Large intestine (tissue), 3 donors: ENCODE data around the gene SERGEF. TPM values are rescaled to one million over a fixed set of nuclear protein-coding genes. Genes with fewer than 3 reads are reported as not detected.
"Not testable (repeated sequence)": the region's sequence is repeated elsewhere in the genome, so short reads cannot be mapped to it uniquely, and the experiment has no call there.

Experiments
- DNase-seq, 2 donors: peaks; one replicate each; pipeline versions ENCODE4 v3.0.0 to v3.0.0-alpha.2; 2013
- H3K27ac ChIP-seq: one replicate; pipeline ENCODE4 v1.5.1; 2013; ENCODE audit warnings: low read length
- H3K27me3 ChIP-seq: 2 replicates; pipeline ENCODE4 v1.6.1; 2013; ENCODE audit warnings: low read length; ENCODE audit not compliant: control insufficient read depth, insufficient read depth
- H3K36me3 ChIP-seq: 2 replicates; pipeline ENCODE4 v1.6.1; 2013; ENCODE audit warnings: low read length; ENCODE audit not compliant: control insufficient read depth, insufficient read depth
- H3K4me1 ChIP-seq: one replicate; pipeline ENCODE4 v1.6.1; 2013; ENCODE audit warnings: low read length; ENCODE audit not compliant: control insufficient read depth, insufficient read depth
- H3K4me3 ChIP-seq: one replicate; pipeline ENCODE4 v1.5.1; 2013; ENCODE audit warnings: low read length
- H3K9me3 ChIP-seq: one replicate; pipeline ENCODE4 v1.6.1; 2013; ENCODE audit warnings: mild to moderate bottlenecking, low read depth, low read length, moderate library complexity; ENCODE audit not compliant: control insufficient read depth
- WGBS: methylation state at CpG from one replicate; pipeline ENCODE4 v1.1.5; 2013; ENCODE audit warnings: low lambda C conversion rate; ENCODE audit not compliant: insufficient coverage; 5-methylcytosine and 5-hydroxymethylcytosine counted together
- polyA plus RNA-seq: library from polyadenylated mRNA; unstranded; fragments of 120-200 nt; gene quantifications from one replicate; pipeline ENCODE4 v1.2.1, GENCODE V29; 2013

SERGEF gene
- polyA plus RNA-seq, 1 donor: 19.7 TPM

DNA sequence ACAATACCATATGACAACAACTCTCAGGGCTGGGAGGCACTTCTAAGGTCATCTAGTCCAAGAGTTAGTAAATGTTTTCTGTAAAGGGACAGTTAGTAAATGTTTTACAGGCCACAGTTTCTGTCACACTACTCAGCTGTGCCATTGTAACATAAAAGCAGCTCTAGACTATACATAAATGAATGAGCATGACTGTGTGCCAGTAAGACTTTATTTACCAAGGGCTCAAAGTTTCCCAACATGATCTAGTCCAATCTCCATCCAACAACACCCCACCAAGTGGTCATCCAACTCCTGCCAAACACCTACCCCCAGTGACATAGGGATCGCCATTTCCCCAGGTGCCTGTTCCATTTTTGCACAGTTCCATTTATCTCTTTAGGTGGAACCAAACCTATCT is 12.1 kb downstream of the SERGEF start:
- Histone ChIP-seq H3K4me3 (no peak overlapping the region), H3K27ac (peak overlapping the region; percentile 48), H3K9me3 (no peaks in the 10 kb centered on the region), H3K36me3 (peaks cover 13% of the 10 kb centered on the region), H3K4me1 (peaks cover 6% of the 10 kb centered on the region), H3K27me3 (no peaks in the 10 kb centered on the region)
- WGBS: no CpG with 5 or more reads among the region's 1 CpG
- peak in 1 of 2 donors; percentile 60 for DNase-seq

DNA sequence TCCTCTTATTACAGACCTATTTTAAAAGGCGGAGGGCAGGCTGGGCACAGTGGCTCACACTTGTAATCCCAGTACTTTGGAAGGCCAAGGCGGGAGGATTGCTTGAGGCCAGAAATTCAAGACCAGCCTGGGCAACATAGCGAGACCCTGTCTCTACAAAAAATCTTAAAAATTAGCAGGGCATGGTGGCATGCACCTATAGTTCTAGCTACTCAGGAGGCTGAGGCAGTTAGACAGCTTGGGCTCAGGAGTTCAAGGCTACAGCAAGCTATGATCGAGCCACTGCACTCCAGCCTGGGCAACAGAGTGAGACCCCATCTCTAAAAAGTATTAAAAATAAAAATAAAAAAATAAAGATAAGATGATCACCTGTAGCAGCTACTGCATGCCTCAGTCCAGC is 12.7 kb downstream of the SERGEF start:
- H3K36me3 ChIP-seq: peaks cover 15% of the 10 kb centered on the region
- not testable (repeated sequence) for H3K4me1 ChIP-seq, H3K4me3 ChIP-seq, H3K27me3 ChIP-seq, DNase-seq, H3K9me3 ChIP-seq
- H3K27ac ChIP-seq: peak overlapping the region; percentile 8
- no CpG with 5 or more reads among the region's 4 CpGs for WGBS

DNA sequence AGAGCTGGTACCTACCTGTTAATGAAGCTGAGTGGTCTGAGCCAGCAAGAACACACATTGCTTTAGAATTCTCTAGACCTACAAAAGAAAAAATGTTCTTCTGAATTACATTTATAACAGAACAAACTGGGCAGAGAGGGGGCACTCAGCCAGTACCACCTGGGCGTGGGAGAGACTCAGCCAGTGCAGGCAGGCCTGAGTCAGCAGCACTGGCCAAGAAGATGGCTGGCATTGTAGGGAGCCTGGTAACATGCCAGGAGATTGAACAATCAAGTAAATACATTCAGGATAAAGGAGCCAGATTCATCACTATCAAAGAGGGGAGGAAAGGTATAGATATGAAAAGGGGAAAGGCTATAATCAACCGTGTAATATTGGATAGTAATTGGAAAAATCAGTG is 19.9 kb downstream of the SERGEF start:
- no peaks in the 10 kb centered on the region for H3K9me3 ChIP-seq
- WGBS: 100% methylated on average over 1 of the region's 2 CpGs
- peaks cover 15% of the 10 kb centered on the region for H3K36me3 ChIP-seq
- no peaks in the 10 kb centered on the region for H3K27me3 ChIP-seq
- no peak overlapping the region for H3K4me3 ChIP-seq
- no peak for DNase-seq
- peaks cover 3% of the 10 kb centered on the region for H3K4me1 ChIP-seq
- H3K27ac ChIP-seq: no peak overlapping the region

DNA sequence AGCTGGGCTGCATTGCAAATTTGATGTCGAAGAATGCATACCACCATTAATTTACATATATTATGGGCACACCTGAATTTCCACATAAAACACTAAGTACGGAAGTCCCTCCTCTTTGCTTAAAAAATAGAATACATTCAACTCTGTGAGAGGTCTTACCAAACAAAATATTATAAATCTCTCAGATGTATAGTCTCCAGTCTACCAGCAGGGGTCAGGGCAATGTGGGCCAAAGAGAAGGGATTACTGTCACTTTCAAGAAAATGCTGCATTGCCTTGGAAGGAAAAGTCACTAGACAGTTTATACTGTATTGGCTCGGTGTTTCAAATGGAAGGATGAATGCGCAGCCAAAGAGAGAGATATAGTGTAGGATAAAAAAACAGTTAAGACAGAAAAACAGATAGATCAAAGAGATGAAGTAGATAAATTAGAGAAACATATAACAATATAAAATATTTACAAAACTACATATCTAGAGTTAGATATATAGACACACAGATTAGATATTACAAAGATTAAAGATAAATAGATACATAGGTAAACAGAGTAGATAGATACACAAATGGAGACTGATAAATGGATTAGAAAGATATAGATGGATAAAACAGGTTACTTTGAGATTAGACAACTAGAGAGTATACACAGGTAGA is 20.9 kb downstream of the SERGEF start:
- Histone ChIP-seq H3K27ac (no peak overlapping the region), H3K36me3 (peaks cover 17% of the 10 kb centered on the region), H3K27me3 (no peaks in the 10 kb centered on the region), H3K9me3 (no peaks in the 10 kb centered on the region), H3K4me1 (peaks cover 3% of the 10 kb centered on the region), H3K4me3 (no peak overlapping the region)
- 40% methylated on average over 3 of the region's 4 CpGs for WGBS
- DNase-seq: peak in 1 of 2 donors; percentile 36

DNA sequence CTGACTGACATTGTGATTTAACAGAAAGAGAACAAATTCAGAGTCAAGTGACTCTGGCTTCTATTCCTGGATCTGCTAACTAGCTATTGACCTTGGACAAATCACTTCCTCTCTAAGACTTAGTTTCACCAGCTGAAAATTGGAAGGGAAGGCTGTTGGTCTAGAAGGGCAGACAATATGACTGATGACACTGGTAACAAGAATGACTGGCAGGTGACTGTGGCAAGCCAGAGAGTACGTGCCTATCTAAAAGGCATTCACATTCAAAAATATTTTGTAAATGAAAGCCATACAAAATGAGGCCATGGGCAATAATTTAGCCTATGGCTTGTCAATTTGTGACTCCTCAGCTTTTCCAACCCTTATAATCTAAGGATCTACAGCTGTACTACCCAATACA is 23.5 kb downstream of the SERGEF start:
- peaks cover 6% of the 10 kb centered on the region for H3K36me3 ChIP-seq
- no peak overlapping the region for H3K27ac ChIP-seq
- peaks cover 12% of the 10 kb centered on the region for H3K4me1 ChIP-seq
- 100% methylated on average over 1 of the region's 1 CpG for WGBS
- DNase-seq: no peak
- H3K4me3 ChIP-seq: no peak overlapping the region
- H3K27me3 ChIP-seq: no peaks in the 10 kb centered on the region
- H3K9me3 ChIP-seq: no peaks in the 10 kb centered on the region

DNA sequence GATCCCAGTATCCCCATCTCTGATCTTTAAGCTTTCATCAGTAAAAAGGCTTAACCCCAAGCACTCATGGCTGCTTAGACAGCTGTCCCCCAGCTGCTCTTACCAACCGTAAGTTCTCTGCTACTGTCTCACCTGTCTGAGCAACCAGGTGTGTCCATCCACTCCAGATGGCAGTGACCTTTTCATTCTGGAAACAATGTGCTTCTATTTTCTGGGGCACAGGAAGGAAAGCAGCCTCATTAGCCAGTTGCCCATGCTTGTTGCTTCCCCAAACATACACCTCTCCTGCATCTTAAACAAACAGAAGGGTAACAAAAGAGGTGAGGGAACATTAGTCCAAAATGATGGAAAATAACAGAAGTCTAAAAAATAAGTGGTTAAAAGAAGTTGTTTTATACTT is 24.4 kb downstream of the SERGEF start:
- no peak overlapping the region for H3K27ac ChIP-seq

DNA sequence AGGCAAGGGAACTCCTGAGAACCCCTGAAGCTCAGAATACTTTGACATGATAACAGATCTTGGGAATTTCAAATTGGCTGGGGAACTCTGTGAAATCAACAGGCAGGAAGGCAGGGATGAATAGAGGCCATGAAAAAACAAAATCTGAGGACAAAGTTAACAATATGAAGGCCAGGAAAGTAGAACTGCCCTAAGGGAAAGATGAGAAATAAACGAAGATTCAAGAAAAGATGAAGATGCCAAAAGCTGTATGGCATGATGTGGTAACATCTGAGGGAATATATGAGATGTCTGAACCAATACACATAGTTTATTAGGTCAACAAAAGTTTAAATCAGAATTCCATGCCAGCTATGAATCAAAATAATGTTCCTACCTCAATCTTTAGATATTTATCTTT is 25.0 kb downstream of the SERGEF start:
- Histone ChIP-seq H3K4me1 (peaks cover 12% of the 10 kb centered on the region), H3K9me3 (no peaks in the 10 kb centered on the region), H3K4me3 (no peak overlapping the region), H3K27me3 (no peaks in the 10 kb centered on the region), H3K36me3 (peaks cover 4% of the 10 kb centered on the region), H3K27ac (no peak overlapping the region)
- DNase-seq: no peak
- WGBS: 91% methylated on average over 1 of the region's 1 CpG

More for the DNA sequence above, 24.4 kb downstream of the SERGEF start:
- Histone ChIP-seq H3K9me3 (no peaks in the 10 kb centered on the region), H3K27me3 (no peaks in the 10 kb centered on the region), H3K4me3 (no peak overlapping the region), H3K36me3 (peaks cover 6% of the 10 kb centered on the region), H3K4me1 (peaks cover 12% of the 10 kb centered on the region)
- no CpG with 5 or more reads among the region's 1 CpG for WGBS
- no peak for DNase-seq

DNA sequence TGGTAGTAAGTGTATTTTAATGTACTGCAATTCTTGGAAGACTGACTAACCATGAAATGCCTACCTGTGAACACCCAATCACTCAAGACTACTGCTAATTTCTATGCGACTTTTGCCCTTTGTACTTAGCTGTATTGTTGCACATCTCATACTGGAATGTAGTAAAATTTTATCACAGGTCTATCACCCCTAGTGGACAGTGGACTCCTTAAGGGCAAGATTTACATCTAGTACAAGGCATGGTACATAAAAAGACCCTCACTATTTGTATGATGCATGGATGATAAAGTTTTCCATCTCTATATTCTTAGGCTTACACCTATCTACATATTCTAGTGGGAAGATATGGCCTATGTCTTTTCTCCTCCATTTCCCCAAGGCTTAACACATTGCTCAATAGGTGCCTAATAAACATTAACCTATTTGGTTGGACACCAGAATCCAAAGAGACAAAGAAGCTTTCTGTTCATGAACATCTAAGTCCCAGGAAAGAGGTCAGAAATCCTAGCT is 26.1 kb downstream of the SERGEF start:
- Histone ChIP-seq H3K4me3 (no peak overlapping the region), H3K27ac (no peak overlapping the region), H3K27me3 (no peaks in the 10 kb centered on the region), H3K9me3 (no peaks in the 10 kb centered on the region), H3K36me3 (peaks cover 2% of the 10 kb centered on the region), H3K4me1 (peaks cover 12% of the 10 kb centered on the region)
- DNase-seq: peak; percentile 58 to 75
- WGBS: no CpG with 5 or more reads among the region's 1 CpG

DNA sequence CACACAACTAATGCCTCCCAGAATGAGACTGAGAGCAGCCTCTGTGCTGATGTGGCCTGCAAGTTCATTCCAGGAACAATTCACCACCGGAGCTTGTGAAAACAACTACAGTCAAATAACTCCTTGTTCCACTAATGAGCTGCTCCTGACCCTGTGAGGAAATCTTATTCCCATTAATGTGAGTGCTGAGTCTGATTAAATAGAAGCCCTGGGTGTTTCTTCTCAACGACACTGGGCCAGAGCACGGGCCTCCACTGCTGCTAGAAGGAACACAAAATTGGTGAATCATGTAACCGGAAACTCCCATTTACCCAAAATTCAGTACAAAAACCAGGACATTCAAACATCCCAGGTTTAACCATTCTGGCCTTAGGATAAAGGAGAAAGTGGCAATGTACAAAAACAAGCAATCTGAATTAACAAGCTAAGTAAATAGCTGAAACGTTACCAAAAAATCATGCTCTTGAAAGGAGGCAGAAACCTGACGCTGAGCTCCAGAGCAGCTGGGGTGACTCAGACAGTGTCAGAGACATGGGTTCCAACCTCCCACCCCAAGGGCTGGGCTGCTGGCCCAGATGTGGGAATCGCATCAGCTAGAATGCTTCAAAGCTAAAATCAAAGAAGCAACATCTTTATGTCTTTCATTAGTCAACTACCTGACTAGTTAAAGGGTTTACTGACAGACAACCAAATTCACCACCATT is 26.7 kb downstream of the SERGEF start:
- Histone ChIP-seq H3K36me3 (peaks cover 2% of the 10 kb centered on the region), H3K27me3 (no peaks in the 10 kb centered on the region), H3K9me3 (no peaks in the 10 kb centered on the region), H3K27ac (peak overlapping the region; percentile 43), H3K4me1 (peaks cover 12% of the 10 kb centered on the region), H3K4me3 (no peak overlapping the region)
- WGBS: 67% methylated on average over 3 of the region's 7 CpGs
- DNase-seq: no peak

DNA sequence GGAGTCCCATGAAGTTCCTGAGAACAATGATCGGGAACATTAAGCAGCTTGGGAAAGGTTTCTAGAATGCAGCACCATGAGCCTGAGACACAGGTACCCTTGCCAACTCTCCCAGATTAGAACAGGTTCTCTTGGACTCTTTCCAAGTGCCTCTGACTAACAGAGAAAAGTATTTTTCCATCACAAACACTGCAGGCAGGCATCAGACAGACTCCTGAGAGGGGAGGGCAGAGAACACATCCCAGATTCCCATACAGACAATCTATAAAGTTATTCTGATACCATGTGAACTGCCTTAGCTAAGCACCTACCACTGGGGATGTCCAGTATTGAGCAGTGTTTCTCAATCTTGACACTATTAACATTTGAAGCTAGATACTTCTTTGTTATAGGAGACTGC is 27.3 kb downstream of the SERGEF start:
- Histone ChIP-seq H3K4me3 (no peak overlapping the region), H3K27me3 (no peaks in the 10 kb centered on the region), H3K36me3 (peaks cover 2% of the 10 kb centered on the region), H3K9me3 (no peaks in the 10 kb centered on the region), H3K4me1 (peaks cover 12% of the 10 kb centered on the region), H3K27ac (peak overlapping the region; percentile 43)
- WGBS: no CpG with 5 or more reads among the region's 1 CpG
- no peak for DNase-seq
